Measurements from ENCODE around the gene RDH14. TPM values are rescaled to one million over a fixed set of nuclear protein-coding genes. Genes with fewer than 3 reads are reported as not detected.

RDH14 gene
- total RNA-seq = 26.3 TPM
- polyA plus RNA-seq (ENCODE audit: insufficient read depth in 1 of 8, insufficient read length in 8 of 8, low replicate concordance in 1 of 8) = 10 to 100 TPM; 21.5 to 27.5 (median 24.6) TPM
- long read RNA-seq, donor 1, transcript RDH14-201 (2 exons, 1,587 nt) = major isoform, 7 of 7 reads
- long read RNA-seq, donor 1, partial matches to known transcripts = 0 of 7 reads
- long read RNA-seq, donor 1, other reads (novel, unspliced or antisense) = 0 of 7 reads
- long read RNA-seq, donor 2, partial matches to known transcripts = 0 of 1 reads
- long read RNA-seq, donor 2, other reads (novel, unspliced or antisense) = 0 of 1 reads
- long read RNA-seq, donor 3, transcript RDH14-201 (2 exons, 1,587 nt) = major isoform, 16 of 16 reads
- long read RNA-seq, donor 3, partial matches to known transcripts = 0 of 16 reads
- long read RNA-seq, donor 3, other reads (novel, unspliced or antisense) = 0 of 16 reads
- long read RNA-seq, donor 4, transcript RDH14-201 (2 exons, 1,587 nt) = major isoform, 13 of 13 reads
- long read RNA-seq, donor 4, partial matches to known transcripts = 0 of 13 reads
- long read RNA-seq, donor 4, other reads (novel, unspliced or antisense) = 0 of 13 reads
- long read RNA-seq, donor 5, transcript RDH14-201 (2 exons, 1,587 nt) = major isoform, 25 of 25 reads
- long read RNA-seq, donor 5, partial matches to known transcripts = 0 of 25 reads
- long read RNA-seq, donor 5, other reads (novel, unspliced or antisense) = 0 of 25 reads
- long read RNA-seq, donor 6, transcript RDH14-201 (2 exons, 1,587 nt) = major isoform, 30 of 30 reads
- long read RNA-seq, donor 6, partial matches to known transcripts = 0 of 30 reads
- long read RNA-seq, donor 6, other reads (novel, unspliced or antisense) = 0 of 30 reads
- long read RNA-seq, donor 7, transcript RDH14-201 (2 exons, 1,587 nt) = major isoform, 19 of 19 reads
- long read RNA-seq, donor 7, partial matches to known transcripts = 0 of 19 reads
- long read RNA-seq, donor 7, other reads (novel, unspliced or antisense) = 0 of 19 reads
- long read RNA-seq, donor 8, transcript RDH14-201 (2 exons, 1,587 nt) = major isoform, 9 of 9 reads
- long read RNA-seq, donor 8, partial matches to known transcripts = 0 of 9 reads
- long read RNA-seq, donor 8, other reads (novel, unspliced or antisense) = 0 of 9 reads
- long read RNA-seq, donor 9, transcript RDH14-201 (2 exons, 1,587 nt) = major isoform, 13 of 18 reads
- long read RNA-seq, donor 9, partial matches to known transcripts = 5 of 18 reads
- long read RNA-seq, donor 9, other reads (novel, unspliced or antisense) = 0 of 18 reads
- long read RNA-seq, donor 10, transcript RDH14-201 (2 exons, 1,587 nt) = major isoform, 12 of 13 reads
- long read RNA-seq, donor 10, partial matches to known transcripts = 0 of 13 reads
- long read RNA-seq, donor 10, other reads (novel, unspliced or antisense) = 0 of 13 reads
- long read RNA-seq, donor 11, transcript RDH14-201 (2 exons, 1,587 nt) = major isoform, 9 of 10 reads
- long read RNA-seq, donor 11, partial matches to known transcripts = 0 of 10 reads
- long read RNA-seq, donor 11, other reads (novel, unspliced or antisense) = 0 of 10 reads

GRCh38 chr2:18560031-18560796 is at the start of gene RDH14:
TSS of gene RDH14 (minus strand) at chr2:18560653. CDS start at chr2:18560572, 81 bp downstream.
- peak; percentile 97 for DNase-seq
- Histone ChIP-seq H3K9me3 (replicated peaks; ENCODE audit: control insufficient read depth, low read depth, low read length) (peaks cover 2% of the 10 kb centered on the region), H3K4me1 (ENCODE audit: control insufficient read depth, insufficient read depth, low read length) (peaks cover 10% of the 10 kb centered on the region), H3K36me3 (ENCODE audit: control insufficient read depth, insufficient read depth, low read length) (peaks cover 7% of the 10 kb centered on the region), H3K4me3 (ENCODE audit: low read length) (peak within 1 kb of the TSS; percentile 73), H3K27me3 (ENCODE audit: control insufficient read depth, insufficient read depth, low read length) (no peaks in the 10 kb centered on the region), H3K27ac (ENCODE audit: low read length) (peak within 1 kb of the TSS; percentile 87)
- under 1% methylated on average over 78 of the region's 81 CpGs for WGBS (ENCODE audit: insufficient coverage)

- H3K9me3 ChIP-seq (replicated peaks; ENCODE audit: control insufficient read depth, low read depth, low read length) = no peaks in the 10 kb centered on the region
- no peaks in the 10 kb centered on the region for H3K4me1 ChIP-seq (ENCODE audit: control insufficient read depth, insufficient read depth, low read length)
- no peaks in the 10 kb centered on the region for H3K27me3 ChIP-seq (ENCODE audit: control insufficient read depth, insufficient read depth, low read length)
- DNase-seq = peak; percentile 51
- H3K4me3 ChIP-seq (ENCODE audit: low read length) = no peak overlapping the region
- H3K27ac ChIP-seq (ENCODE audit: low read length) = no peak overlapping the region
- 0% methylated on average over 1 of the region's 1 CpG for WGBS (ENCODE audit: insufficient coverage)
- no peaks in the 10 kb centered on the region for H3K36me3 ChIP-seq (ENCODE audit: control insufficient read depth, insufficient read depth, low read length)
Measured at GRCh38 chr2:18610090-18610489, 49.6 kb upstream of the RDH14 start.

GRCh38 chr2:18605115-18605514 is 44.7 kb upstream of the RDH14 start:
- Histone ChIP-seq H3K27ac (ENCODE audit: low read length) (no peak overlapping the region), H3K4me3 (ENCODE audit: low read length) (no peak overlapping the region), H3K9me3 (replicated peaks; ENCODE audit: control insufficient read depth, low read depth, low read length) (no peaks in the 10 kb centered on the region), H3K36me3 (ENCODE audit: control insufficient read depth, insufficient read depth, low read length) (no peaks in the 10 kb centered on the region), H3K4me1 (ENCODE audit: control insufficient read depth, insufficient read depth, low read length) (no peaks in the 10 kb centered on the region), H3K27me3 (ENCODE audit: control insufficient read depth, insufficient read depth, low read length) (no peaks in the 10 kb centered on the region)
- no peak for DNase-seq

- H3K4me3 ChIP-seq (ENCODE audit: low read length) = no peak overlapping the region
- peak; percentile 41 for DNase-seq
- H3K36me3 ChIP-seq (ENCODE audit: control insufficient read depth, insufficient read depth, low read length) = no peaks in the 10 kb centered on the region
- no peaks in the 10 kb centered on the region for H3K9me3 ChIP-seq (replicated peaks; ENCODE audit: control insufficient read depth, low read depth, low read length)
- no peak overlapping the region for H3K27ac ChIP-seq (ENCODE audit: low read length)
- WGBS (ENCODE audit: insufficient coverage) = no CpG with 5 or more reads among the region's 2 CpGs
- no peaks in the 10 kb centered on the region for H3K4me1 ChIP-seq (ENCODE audit: control insufficient read depth, insufficient read depth, low read length)
- no peaks in the 10 kb centered on the region for H3K27me3 ChIP-seq (ENCODE audit: control insufficient read depth, insufficient read depth, low read length)
Measured at GRCh38 chr2:18604531-18604885, 44.1 kb upstream of the RDH14 start.

GRCh38 chr2:18603854-18604530 is 43.5 kb upstream of the RDH14 start:
- no peaks in the 10 kb centered on the region for H3K27me3 ChIP-seq (ENCODE audit: control insufficient read depth, insufficient read depth, low read length)
- no peaks in the 10 kb centered on the region for H3K36me3 ChIP-seq (ENCODE audit: control insufficient read depth, insufficient read depth, low read length)
- no CpG with 5 or more reads among the region's 3 CpGs for WGBS (ENCODE audit: insufficient coverage)
- no peak overlapping the region for H3K27ac ChIP-seq (ENCODE audit: low read length)
- peaks cover 2% of the 10 kb centered on the region for H3K4me1 ChIP-seq (ENCODE audit: control insufficient read depth, insufficient read depth, low read length)
- DNase-seq = peak; percentile 36
- H3K4me3 ChIP-seq (ENCODE audit: low read length) = no peak overlapping the region
- no peaks in the 10 kb centered on the region for H3K9me3 ChIP-seq (replicated peaks; ENCODE audit: control insufficient read depth, low read depth, low read length)

GRCh38 chr2:18602298-18602697 is 41.8 kb upstream of the RDH14 start:
- H3K4me1 ChIP-seq (ENCODE audit: control insufficient read depth, insufficient read depth, low read length) = peaks cover 8% of the 10 kb centered on the region
- no peak overlapping the region for H3K27ac ChIP-seq (ENCODE audit: low read length)
- no peaks in the 10 kb centered on the region for H3K9me3 ChIP-seq (replicated peaks; ENCODE audit: control insufficient read depth, low read depth, low read length)
- no CpG with 5 or more reads among the region's 2 CpGs for WGBS (ENCODE audit: insufficient coverage)
- DNase-seq = peak; percentile 44
- H3K36me3 ChIP-seq (ENCODE audit: control insufficient read depth, insufficient read depth, low read length) = no peaks in the 10 kb centered on the region
- no peak overlapping the region for H3K4me3 ChIP-seq (ENCODE audit: low read length)
- H3K27me3 ChIP-seq (ENCODE audit: control insufficient read depth, insufficient read depth, low read length) = no peaks in the 10 kb centered on the region

GRCh38 chr2:18600255-18600613 is 39.8 kb upstream of the RDH14 start:
- DNase-seq = no peak
- peaks cover 8% of the 10 kb centered on the region for H3K4me1 ChIP-seq (ENCODE audit: control insufficient read depth, insufficient read depth, low read length)
- no peak overlapping the region for H3K4me3 ChIP-seq (ENCODE audit: low read length)
- H3K9me3 ChIP-seq (replicated peaks; ENCODE audit: control insufficient read depth, low read depth, low read length) = no peaks in the 10 kb centered on the region
- no peaks in the 10 kb centered on the region for H3K27me3 ChIP-seq (ENCODE audit: control insufficient read depth, insufficient read depth, low read length)
- no peaks in the 10 kb centered on the region for H3K36me3 ChIP-seq (ENCODE audit: control insufficient read depth, insufficient read depth, low read length)
- WGBS (ENCODE audit: insufficient coverage) = no CpG with 5 or more reads among the region's 2 CpGs
- H3K27ac ChIP-seq (ENCODE audit: low read length) = peak overlapping the region; percentile 61

GRCh38 chr2:18599509-18600254 is 39.2 kb upstream of the RDH14 start:
- H3K27ac ChIP-seq (ENCODE audit: low read length) = peak overlapping the region; percentile 61
- DNase-seq = peak; percentile 81

More at GRCh38 chr2:18599509-18600254, 39.2 kb upstream of the RDH14 start:
- Histone ChIP-seq H3K9me3 (replicated peaks; ENCODE audit: control insufficient read depth, low read depth, low read length) (no peaks in the 10 kb centered on the region), H3K4me3 (ENCODE audit: low read length) (no peak overlapping the region), H3K4me1 (ENCODE audit: control insufficient read depth, insufficient read depth, low read length) (peaks cover 8% of the 10 kb centered on the region), H3K36me3 (ENCODE audit: control insufficient read depth, insufficient read depth, low read length) (no peaks in the 10 kb centered on the region), H3K27me3 (ENCODE audit: control insufficient read depth, insufficient read depth, low read length) (no peaks in the 10 kb centered on the region)
- 10% methylated on average over 1 of the region's 2 CpGs for WGBS (ENCODE audit: insufficient coverage)
